ENCODE results near the gene TTLL10.

TTLL10 gene

DNA sequence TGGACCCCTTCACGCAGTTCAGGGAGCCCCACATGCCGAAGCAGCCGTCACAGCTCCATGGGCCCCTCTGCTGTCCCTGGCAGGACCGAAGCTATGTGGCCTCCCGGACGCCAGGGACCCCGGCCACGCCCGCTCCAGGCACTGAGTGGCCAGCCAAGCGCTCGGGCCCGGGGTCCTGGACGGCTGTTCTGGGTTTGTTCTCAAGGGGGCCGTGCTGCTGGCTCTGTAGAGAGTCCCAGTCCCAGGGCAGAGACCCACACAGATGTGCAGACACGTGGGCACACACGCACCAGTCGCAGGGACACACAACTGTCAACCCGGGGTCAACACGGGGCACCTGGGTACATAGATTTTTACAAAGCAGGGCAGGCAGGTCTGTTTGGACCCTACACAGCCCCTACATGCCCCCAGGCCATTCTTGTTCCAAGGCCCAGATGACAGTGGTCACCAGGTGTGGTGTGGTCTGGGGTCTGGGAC lies 65.1 kb downstream of the TTLL10 start:
- no peak for DNase-seq

DNA sequence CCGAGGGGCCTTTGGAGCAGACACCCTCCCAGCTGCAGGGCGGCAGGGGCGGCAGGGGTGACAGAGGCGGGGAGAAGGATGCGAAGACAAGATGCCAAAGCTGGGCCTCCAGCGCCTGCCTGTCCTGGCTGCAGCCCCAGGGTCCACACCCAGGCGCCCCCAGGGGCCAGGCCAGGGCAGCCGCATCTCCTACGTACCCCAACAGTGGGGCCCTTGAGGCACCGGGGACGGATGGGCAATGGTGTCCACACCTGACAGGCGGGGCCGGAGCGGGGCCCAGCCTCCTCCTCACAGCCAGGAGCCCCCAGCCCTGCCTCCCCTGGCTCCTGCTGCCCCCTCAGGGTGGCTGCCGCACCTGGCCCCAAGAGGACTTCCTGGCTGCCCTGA lies 65.5 kb downstream of the TTLL10 start:
- DNase-seq = no peak

GRCh38 chr1:1239614-1240347 lies 66.1 kb downstream of the TTLL10 start:
- no peak for DNase-seq

DNA sequence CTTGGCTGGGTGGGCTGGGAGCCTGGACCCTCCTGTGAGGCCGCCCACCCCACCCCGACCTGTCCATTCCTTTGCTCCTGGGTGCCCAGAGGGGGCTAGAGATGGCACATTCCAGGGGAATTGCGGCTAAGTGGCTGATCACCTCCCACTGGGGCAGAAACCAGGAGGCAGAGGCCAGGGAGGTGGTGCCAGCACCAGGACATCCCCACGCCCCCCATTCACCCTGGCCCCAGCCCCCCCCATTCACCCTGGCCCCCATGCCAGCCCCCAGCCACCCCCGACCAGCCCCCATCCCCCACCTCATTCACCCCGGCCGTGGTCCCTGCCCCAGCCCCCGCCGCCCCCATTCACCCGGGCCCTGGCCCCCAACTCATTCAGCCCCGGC lies 66.7 kb downstream of the TTLL10 start:
- DNase-seq = no peak

- DNase-seq = no peak
These were observed 67.3 kb downstream of the TTLL10 start for GRCh38 chr1:1240822-1241587.

DNA sequence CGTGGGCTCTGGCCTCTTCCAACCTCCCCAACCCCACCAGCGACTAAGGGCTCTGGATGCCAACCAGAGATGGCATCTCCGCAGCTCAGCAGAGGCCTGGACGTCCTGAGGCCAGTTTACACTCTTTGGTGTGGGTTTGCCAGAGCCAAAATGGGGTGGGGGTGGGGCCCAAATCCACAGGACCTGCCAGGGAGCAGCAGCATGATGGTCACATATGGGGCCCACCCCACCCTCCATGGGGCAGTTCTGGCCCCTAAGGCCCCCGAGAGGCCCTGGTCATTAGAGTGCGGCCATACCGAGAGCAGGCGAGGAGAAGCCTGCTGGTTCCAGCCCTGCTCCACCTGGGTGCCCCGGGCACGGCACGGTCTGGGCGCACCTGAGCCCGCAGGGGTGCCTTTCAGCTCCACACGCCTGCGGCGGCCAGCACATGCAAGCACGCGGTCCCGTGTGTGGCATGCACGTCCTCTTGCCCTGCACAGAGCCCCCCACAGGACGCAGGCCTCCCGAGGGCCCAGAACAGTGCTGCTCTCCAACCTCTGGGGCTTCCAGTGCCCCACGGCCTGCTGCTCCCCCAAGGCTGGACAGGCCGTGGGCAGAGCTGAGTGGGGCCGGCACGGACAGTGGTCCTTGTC lies 68.0 kb downstream of the TTLL10 start:
- no peak for DNase-seq

- no peak for DNase-seq
These were observed 69.0 kb downstream of the TTLL10 start for GRCh38 chr1:1242461-1243265.

- no peak for DNase-seq
These were observed 69.6 kb downstream of the TTLL10 start for GRCh38 chr1:1243266-1243660.

- no peak for DNase-seq
These were observed 70.1 kb downstream of the TTLL10 start for GRCh38 chr1:1243807-1244191.

DNA sequence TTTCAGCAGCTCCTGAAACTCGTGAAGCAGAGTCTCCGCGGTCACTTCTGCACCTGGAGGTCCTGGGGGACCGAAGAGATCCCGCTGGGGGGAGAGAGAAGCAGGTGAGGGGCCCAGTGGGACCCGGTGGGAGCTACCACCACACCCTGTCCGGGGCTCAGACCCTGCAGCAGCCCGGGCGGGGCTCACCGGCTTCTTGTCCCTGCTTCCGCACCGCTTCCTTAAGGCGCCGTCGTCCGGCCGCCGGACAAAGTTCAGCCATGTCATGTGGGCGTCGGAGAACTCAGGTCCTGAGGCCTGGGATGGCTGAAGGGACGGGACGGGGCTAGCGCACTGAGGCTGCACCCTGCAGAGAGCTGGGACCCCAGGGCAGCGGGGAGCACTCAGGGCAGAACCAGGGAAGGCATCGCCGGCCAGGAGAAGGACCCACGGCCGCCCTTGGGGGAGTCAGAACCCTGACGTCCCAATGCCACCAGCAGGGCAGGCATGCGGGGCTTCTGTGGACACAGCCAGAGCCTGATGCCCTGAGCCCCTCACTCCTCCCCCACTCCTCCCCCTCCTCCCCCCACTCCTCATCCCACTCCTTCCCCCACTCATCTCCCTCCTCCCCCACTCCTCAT lies 70.6 kb downstream of the TTLL10 start:
- no peak for DNase-seq

DNA sequence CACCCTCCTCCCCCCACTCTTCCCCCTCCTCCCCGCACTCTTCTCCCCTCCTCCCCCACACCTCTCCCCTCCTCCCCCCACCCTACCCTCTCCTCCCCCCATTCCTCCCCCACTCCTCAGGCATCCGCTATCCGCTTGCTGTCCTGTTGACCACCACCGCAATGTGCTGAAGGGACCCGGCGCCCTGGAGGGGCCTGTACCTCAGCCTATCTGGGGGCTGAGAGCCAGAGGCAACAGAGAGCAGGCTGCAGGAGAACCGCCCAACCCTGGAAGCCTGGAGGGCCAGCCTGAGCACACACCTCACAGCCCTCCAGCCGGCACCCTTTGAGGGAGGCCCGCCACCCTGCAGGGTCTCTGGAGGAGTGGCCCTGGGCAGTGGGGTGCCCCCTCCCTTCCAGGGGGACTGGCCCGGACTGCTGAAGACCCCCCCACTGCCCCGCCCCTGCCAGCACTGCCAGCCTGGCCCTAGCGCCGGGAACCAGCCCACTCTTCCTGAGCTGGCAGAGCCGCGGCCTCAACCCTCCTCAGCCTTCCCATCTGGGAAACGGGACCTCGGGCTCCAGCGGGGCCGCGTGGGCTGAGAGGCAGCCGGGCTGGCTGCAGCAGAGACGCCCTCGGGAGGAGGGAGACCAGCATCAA lies 71.6 kb downstream of the TTLL10 start:
- DNase-seq = no peak

- no peak for DNase-seq
These were observed 72.3 kb downstream of the TTLL10 start for GRCh38 chr1:1245817-1246576.

DNA sequence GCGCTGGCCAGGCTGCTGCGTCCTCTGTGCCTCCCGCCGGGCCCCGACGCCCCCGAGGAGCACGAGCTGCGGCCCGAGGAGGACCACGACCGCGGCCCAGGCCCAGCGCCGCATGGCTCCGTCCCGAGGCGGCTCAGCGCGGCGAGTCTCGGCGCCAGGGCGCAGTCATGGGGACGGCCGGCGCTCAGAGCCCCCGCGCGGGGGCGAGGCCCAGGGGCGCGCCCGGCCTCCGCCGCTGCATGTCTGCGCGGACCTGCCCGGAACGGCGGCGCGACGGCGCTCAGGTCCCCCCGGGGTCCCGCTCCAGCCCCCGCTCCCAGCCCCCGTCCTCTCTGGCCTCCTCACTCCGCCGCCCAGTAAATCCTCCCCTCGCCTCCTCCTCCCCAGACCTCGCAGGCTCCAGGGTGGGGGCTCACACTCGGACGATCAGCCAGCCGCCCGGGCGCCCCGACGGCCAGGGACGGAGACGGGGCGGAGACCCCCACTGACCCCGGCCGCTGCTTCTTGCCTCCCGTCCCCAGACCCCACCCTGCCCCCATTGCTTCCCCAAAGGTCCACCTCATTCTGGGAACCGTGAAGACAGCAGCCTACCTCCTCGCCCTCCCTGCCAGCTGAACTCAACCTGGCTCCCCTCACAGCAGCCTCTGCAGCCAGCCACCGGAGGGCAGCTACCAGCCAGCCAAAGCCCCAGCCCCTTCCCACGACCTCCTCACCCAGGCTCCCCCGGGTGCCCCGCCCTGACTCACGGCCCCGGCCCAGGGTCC lies 73.1 kb downstream of the TTLL10 start, which contains the start of gene C1QTNF12:
Gene C1QTNF12 (minus strand): TSS at position 146 of the 764 bp plus-strand sequence. CDS start 32 bp downstream, at position 114.
- no peak for DNase-seq

GRCh38 chr1:1247341-1247913 lies 73.7 kb downstream of the TTLL10 start:
- no peak for DNase-seq
